ENCODE data around the gene SH3D21.

Gene SH3D21

DNA sequence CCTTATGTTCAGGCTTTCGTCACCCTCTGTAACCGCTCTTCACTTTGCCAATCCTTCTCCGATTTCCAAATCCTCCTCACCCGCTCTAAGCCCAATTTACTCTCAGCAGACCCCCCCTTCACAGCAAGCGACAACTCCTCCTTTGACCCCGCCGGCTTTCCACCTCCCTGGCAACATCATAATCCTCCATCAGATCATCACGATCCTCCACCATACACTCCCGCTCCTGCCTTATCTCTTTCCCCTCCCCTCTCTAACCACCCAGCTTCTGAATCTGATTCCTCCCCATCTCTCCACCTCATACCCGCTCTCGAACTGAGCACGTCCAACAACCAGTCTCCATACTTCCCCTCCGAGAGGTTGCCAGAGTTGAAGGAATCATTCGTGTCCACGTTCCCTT, 24.8 kb downstream of the SH3D21 start:
- no peak for DNase-seq (ENCODE audit: low spot score)

DNA sequence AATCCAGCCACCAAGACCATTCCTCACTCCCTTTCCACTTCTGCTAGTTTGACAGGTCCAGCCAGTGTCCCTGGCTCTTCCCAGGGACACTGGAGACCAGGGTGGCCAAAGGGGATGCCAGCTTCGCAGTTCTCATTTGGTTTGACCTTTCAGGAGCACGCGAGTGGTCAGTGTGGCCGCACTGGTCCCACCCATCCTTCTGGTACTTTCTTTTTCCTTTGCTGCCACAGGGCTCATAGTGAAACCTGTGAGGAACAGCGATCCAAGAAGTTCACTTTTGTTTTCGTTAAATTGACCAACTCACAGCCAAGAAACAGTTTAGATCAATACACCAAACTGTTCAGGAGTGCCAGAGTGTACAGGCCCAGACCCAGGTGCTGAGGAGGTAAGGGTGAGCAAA, 31.7 kb downstream of the SH3D21 start:
- DNase-seq (ENCODE audit: low spot score), result no peak

DNA sequence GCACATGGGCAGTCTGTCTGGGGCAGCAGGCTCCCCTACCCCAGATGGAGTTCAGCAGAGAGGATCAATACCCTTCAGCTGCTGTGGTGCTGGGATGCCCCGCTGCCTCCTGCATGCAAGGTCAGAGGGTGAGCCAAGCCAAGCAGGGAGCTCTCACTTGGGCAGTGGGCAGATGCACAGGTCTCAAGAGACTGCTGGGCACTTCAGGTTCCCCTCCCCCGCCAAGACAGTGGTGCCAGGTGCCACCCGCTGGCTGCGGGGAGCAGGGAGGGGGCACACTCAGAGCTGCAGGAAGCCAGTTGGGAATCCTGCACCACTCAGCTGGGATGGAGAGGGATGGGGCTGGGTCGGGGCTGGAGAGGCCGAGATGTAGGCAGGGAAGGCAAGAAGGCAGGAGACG, 33.0 kb downstream of the SH3D21 start:
- no peak for DNase-seq (ENCODE audit: low spot score)

- DNase-seq (ENCODE audit: low spot score), result no peak
These were observed 33.4 kb downstream of the SH3D21 start for GRCh38 chr1:36339615-36340014.

- DNase-seq (ENCODE audit: low spot score), result no peak
These were observed 35.6 kb downstream of the SH3D21 start for GRCh38 chr1:36341626-36342320.

DNA sequence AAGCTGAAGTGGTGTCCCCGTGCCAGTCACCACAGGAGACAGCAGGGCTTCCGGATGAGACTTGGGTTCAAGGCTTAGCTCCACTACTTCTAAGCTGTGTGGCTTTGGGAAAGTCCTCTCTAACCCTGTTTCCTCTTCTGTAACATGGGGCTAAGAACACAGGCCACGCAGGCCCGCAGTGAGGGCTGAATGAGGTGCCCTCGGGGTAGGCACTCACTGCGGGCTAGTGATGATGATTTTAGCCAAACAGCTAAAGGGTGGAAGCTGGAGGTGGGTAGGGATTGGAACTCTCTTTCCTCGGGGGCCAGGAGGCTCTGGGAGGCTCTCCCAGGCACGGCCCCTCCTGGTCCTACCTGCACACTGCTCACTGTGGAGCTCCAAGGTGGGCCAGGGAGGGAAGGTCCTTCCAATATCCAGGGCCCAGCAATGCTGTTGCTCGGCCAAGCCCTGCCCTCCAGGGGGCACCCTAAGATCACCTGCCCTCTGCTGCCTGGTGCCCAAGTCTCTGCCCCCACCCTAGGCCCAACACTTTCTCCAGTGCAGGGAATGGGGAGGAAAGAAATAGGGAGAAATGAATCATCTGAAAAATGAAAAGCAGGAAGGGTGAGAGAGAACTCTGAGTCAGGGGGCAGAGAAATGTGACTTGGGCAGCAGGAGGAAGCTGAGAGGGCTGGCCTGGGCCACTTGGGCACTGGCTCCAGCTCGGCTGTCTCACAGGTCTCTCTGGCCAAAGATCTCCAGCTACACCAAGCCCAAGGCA, 36.4 kb downstream of the SH3D21 start:
- peak; percentile 56 for DNase-seq (ENCODE audit: low spot score)

- no peak for DNase-seq (ENCODE audit: low spot score)
These were observed 37.7 kb downstream of the SH3D21 start for GRCh38 chr1:36343651-36344394.

GRCh38 chr1:36344395-36344680, 38.2 kb downstream of the SH3D21 start:
- no peak for DNase-seq (ENCODE audit: low spot score)

GRCh38 chr1:36345353-36345752, 39.2 kb downstream of the SH3D21 start:
- no peak for DNase-seq (ENCODE audit: low spot score)

DNA sequence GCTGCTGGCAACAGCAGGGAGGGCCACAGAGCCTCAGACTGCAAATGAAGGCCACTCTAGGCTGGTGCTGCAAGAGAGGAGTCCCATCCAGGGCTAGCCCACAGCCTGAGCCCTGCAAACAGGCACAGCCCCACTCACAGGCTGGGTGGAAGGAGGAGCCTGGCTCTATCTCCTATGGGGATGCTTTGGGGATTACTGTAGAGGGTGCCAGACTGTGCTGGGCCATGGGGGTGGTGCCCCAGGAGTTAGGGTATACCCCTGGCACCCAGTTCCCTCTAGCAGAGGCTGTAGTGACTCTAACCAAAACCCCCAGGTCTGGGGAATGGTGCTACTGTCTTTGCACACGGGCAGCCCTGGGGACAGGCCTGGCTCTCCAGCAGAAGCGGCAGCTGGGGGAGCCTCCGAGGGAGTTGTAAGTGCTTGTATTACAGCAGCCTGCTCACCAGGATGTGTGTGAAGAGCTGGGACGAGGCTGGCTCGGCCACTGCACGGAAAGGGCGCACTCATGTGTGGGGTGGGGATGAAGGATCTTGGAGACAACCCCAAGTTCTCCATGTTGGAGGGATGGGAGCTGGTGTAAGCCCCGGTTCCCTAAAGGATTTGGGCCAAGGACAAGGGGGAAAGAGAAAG, 40.7 kb downstream of the SH3D21 start:
- DNase-seq (ENCODE audit: low spot score), result no peak

DNA sequence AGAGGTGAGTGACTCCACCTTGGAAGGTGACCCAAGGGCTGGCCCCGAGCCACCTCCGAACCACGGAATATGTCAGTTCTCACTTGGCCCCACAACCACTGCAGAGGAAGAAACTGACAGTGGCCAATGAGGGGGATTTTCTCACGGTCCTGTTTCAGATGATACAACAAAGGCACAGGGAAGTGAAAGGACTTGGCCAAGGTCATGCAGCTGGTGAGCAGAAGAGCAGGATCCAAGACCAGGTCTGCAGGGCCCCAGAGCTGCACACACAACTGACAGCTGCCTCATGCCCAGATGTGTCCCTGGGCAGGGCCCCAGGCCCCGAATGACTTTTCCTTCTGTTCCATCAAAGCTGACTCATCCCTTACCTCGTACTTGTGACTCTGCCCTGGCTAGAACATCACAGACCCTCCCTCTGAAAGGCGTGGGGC, 43.1 kb downstream of the SH3D21 start:
- no peak for DNase-seq (ENCODE audit: low spot score)

GRCh38 chr1:36349839-36350238, 43.7 kb downstream of the SH3D21 start:
- DNase-seq (ENCODE audit: low spot score), result no peak

GRCh38 chr1:36350659-36351226, 44.6 kb downstream of the SH3D21 start:
- DNase-seq (ENCODE audit: low spot score), result peak; percentile 55

- DNase-seq (ENCODE audit: low spot score), result no peak
These were observed 45.2 kb downstream of the SH3D21 start for GRCh38 chr1:36351227-36351977.

DNA sequence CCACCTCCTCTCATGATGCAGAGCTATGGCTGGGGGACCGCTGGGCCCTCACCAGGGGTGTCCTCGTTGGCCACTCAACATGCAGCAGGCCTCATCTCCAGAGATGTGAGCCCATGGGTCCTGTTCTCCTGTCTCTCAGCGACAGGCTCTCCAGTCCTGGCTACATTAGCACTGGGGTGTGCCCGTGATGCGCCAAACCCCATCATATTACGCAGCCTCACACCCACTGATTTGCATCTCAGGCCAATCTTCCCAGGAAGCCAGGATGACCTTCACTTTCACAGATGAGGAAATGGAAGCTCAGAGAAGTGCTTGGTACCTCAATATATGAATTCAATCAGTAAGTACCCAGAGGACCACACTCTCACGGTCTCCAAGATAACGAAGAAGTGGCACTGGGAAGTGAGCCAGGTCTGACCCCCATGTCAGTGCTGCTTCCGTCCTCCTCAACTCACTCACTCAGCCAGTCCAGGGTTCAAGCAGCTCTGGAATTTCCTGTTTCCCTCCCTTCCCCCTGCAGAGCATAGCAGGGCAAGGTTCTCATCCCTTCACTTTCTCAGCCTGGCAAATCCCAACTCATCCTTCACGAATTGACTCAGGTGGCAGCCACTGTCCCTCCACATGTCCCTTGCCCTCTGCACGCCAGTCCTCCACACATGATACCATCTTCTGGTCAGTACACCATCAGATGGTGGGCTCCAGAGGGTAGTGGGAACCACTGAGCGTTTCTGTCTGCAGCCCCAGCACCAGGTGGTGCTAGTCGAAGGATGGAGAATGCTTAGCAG, 46.1 kb downstream of the SH3D21 start:
- DNase-seq (ENCODE audit: low spot score), result no peak

DNA sequence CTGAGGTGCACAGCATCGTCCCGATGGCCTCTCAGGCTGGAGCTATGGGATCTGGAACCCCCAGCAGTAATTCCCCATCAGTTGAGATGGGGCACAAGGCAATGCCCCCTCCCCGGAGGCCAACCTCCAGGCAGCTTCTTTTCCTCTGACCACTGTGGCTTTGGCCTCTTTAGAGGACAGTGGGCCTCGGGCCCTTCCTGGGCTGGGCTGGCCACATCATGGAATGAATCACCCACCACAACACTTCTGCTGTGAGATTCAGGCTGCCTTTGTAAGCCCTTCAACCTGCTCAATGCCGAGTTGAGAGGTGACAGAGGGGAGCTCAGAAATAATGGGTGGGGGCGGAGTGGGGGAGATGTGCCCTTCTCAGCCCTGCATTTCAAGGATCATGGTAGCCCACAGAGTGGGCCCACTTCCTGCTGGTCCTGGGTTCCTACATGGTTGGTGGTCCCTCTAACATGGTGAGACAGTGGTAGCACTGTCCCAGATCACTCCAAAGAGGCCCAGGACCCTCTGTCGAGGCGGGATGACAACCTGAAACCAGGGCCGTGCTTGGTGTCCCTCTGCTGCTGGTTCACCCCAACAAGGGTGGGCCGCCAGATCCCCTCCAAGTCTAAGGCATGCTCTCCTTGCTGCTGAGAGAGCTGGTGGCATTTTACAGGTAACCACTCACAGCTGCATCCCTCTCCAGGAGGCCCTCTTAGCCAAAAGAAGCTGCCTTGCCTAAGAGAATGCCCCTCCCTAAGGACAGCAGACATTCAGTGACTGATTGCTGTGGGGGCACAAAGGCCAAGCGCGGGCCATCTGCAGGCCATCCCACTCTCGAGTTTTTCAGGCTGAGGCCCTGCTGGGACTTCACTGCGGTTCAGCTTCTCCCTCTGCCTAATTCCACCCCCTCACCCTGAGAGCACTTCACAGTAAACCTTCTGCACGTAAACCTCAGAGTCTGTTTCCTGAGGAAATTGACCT, 47.0 kb downstream of the SH3D21 start:
- no peak for DNase-seq (ENCODE audit: low spot score)

GRCh38 chr1:36354486-36354885, 48.3 kb downstream of the SH3D21 start:
- DNase-seq (ENCODE audit: low spot score), result no peak

DNA sequence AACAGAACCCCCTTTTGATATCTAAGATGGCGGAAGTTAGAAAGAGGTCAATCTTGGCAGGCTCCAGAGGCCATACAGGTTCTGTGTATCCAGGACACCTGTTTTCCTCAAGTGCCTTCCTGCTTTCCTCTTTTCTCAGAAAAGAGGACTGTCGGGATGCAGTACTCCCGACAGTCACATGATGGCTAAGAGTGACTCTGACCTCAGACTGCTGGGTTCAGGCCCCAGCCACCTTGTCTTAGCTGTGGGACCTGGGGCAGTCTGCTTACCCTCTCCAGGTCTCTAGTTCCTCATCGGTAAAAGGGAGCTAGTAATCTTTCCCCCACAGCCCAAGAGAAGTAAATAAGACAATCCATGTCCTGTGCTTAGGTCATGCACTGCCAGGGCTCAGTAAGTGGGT, 49.6 kb downstream of the SH3D21 start:
- DNase-seq (ENCODE audit: low spot score), result no peak

DNA sequence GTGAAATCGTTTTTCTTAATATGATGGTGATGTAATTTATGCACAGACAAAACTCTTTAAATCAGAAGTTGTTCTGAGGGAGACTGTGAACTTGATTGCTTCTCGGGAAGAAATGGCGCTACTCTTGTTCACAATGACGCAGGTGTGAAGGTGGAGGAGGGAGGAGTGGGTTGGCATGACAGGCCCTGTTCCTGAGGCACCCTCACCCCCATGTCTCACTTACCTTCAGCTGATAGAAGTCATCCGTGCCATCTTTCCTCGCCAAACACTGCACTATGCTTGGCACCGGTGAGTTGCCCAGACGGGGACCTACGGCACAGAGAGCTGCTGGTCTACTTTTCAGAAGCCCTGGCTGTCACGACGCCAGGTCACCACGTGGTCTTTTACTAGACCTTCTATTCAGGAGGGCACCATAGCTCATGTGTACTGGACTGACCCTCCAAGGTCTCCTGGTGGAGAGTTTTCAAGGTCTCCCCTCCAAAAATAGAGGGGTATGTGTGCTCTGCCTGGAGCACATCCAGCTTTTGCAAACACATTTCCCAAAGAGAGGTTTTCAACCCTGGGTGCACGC, 52.4 kb downstream of the SH3D21 start:
- no peak for DNase-seq (ENCODE audit: low spot score)
